ENCODE measurements around the gene NPPB.

The NPPB gene

GRCh38 chr1:11831945-11832725, 26.6 kb downstream of the NPPB start:
- DNase-seq = no peak

GRCh38 chr1:11828511-11828910, 30.2 kb downstream of the NPPB start:
- DNase-seq = no peak

- DNase-seq = no peak
Observed at GRCh38 chr1:11826946-11827345, 31.8 kb downstream of the NPPB start.

GRCh38 chr1:11825131-11825530, 33.6 kb downstream of the NPPB start:
- no peak for DNase-seq

- DNase-seq = no peak
Observed at GRCh38 chr1:11823366-11824137, 35.2 kb downstream of the NPPB start.

GRCh38 chr1:11822091-11822490, 36.7 kb downstream of the NPPB start:
- no peak for DNase-seq

- no peak for DNase-seq
Observed at GRCh38 chr1:11817192-11817591, 41.6 kb downstream of the NPPB start.

GRCh38 chr1:11813021-11813420, 45.7 kb downstream of the NPPB start:
- DNase-seq = no peak
